HepG2 (cell line): Measurements from ENCODE around the gene CEBPE. TPM values are rescaled to one million over a fixed set of nuclear protein-coding genes. Genes with fewer than 3 reads are reported as not detected.

Experiments used
- GTF2F1 ChIP-seq: fragments of 150-350 bp; IDR thresholded peaks from 2 replicates; pipeline ENCODE4 v1.6.1; 2014; ENCODE audit warnings: low read length
- HHEX ChIP-seq: IDR thresholded peaks from 2 replicates; pipeline ENCODE4 v1.6.1; 2016; ENCODE audit warnings: control low read depth
- MAF1 ChIP-seq: sonication (generic); formaldehyde crosslinking; IDR thresholded peaks from 2 replicates; pipeline ENCODE4 v1.5.0; 2020; ENCODE audit warnings: missing genetic modification reagents, borderline replicate concordance
- MTA1 ChIP-seq: sonication (generic); formaldehyde crosslinking; IDR thresholded peaks from 2 replicates; pipeline ENCODE4 v1.4.0; 2020; ENCODE audit warnings: missing genetic modification reagents, mild to moderate bottlenecking, borderline replicate concordance
- NFE2L2 ChIP-seq: fragments of 150-350 bp; IDR thresholded peaks from 2 replicates; pipeline ENCODE4 v1.6.1; 2014; ENCODE audit warnings: low read length
- NR2F2 ChIP-seq: IDR thresholded peaks from 2 replicates; pipeline ENCODE4 v1.6.1; 2012; ENCODE audit warnings: low read depth, inconsistent platforms, borderline replicate concordance
- RARA ChIP-seq: IDR thresholded peaks from 2 replicates; pipeline ENCODE4 v1.6.1; 2016; ENCODE audit warnings: missing genetic modification reagents, missing compliant biosample characterization
- SETDB1 ChIP-seq: sonication (generic); formaldehyde crosslinking; IDR thresholded peaks from 2 replicates; pipeline ENCODE4 v1.5.1; 2020; ENCODE audit warnings: missing genetic modification reagents, mild to moderate bottlenecking, borderline replicate concordance
- SIN3B ChIP-seq: fragments of 150-350 bp; IDR thresholded peaks from 2 replicates; pipeline ENCODE4 v1.6.1; 2014; ENCODE audit warnings: low read length
- SP5 ChIP-seq: IDR thresholded peaks from 2 replicates; pipeline ENCODE4 v1.6.1; 2016; ENCODE audit warnings: low read depth, borderline replicate concordance
- SRSF4 ChIP-seq: fragments of 200-400 bp; formaldehyde crosslinking; IDR thresholded peaks from one replicate; pipeline ENCODE4 v1.6.1; 2018; ENCODE audit warnings: mild to moderate bottlenecking, low read depth, low read length, moderate library complexity; ENCODE audit not compliant: poor library complexity, severe bottlenecking
- U2AF1 ChIP-seq: fragments of 200-400 bp; formaldehyde crosslinking; optimal IDR thresholded peaks from 2 replicates; pipeline ENCODE3; 2017; ENCODE audit warnings: mild to moderate bottlenecking, low read depth, low read length
- ZBTB21 ChIP-seq: sonication (generic); formaldehyde crosslinking; IDR thresholded peaks from 2 replicates; pipeline ENCODE4 v1.4.0; 2020; ENCODE audit warnings: missing genetic modification reagents
- ZBTB38 ChIP-seq: sonication (generic); formaldehyde crosslinking; IDR thresholded peaks from 2 replicates; pipeline ENCODE4 v1.5.1; 2020; ENCODE audit warnings: mild to moderate bottlenecking, missing genetic modification reagents
- ZGPAT ChIP-seq: IDR thresholded peaks from 2 replicates; pipeline ENCODE4 v1.6.1; 2016; ENCODE audit warnings: mild to moderate bottlenecking
- ZKSCAN8 ChIP-seq: IDR thresholded peaks from 2 replicates; pipeline ENCODE4 v1.6.1; 2016; ENCODE audit warnings: borderline replicate concordance, missing genetic modification reagents, missing compliant biosample characterization
- ZNF142 ChIP-seq: sonication (generic); formaldehyde crosslinking; IDR thresholded peaks from 2 replicates; pipeline ENCODE4 v1.4.0; 2020; ENCODE audit warnings: missing genetic modification reagents
- ZNF33B ChIP-seq: sonication (generic); formaldehyde crosslinking; IDR thresholded peaks from 2 replicates; pipeline ENCODE4 v1.5.1; 2020; ENCODE audit warnings: mild to moderate bottlenecking, missing genetic modification reagents
- ZNF501 ChIP-seq: sonication (generic); formaldehyde crosslinking; IDR thresholded peaks from 2 replicates; pipeline ENCODE4 v1.5.1; 2020; ENCODE audit warnings: mild to moderate bottlenecking, moderate library complexity, missing genetic modification reagents
- ZNF567 ChIP-seq: sonication (generic); formaldehyde crosslinking; IDR thresholded peaks from 2 replicates; pipeline ENCODE4 v1.8.1; 2023; ENCODE audit warnings: mild to moderate bottlenecking, missing genetic modification reagents, borderline replicate concordance
- ZNF703 ChIP-seq: sonication (generic); formaldehyde crosslinking; IDR thresholded peaks from 2 replicates; pipeline ENCODE4 v1.5.1; 2020; ENCODE audit warnings: missing genetic modification reagents, mild to moderate bottlenecking, moderate library complexity, borderline replicate concordance
- ZNF713 ChIP-seq: sonication (generic); formaldehyde crosslinking; IDR thresholded peaks from 2 replicates; pipeline ENCODE4 v1.4.0; 2020; ENCODE audit warnings: mild to moderate bottlenecking, missing genetic modification reagents
- ZNF75D ChIP-seq: sonication (generic); formaldehyde crosslinking; IDR thresholded peaks from 2 replicates; pipeline ENCODE4 v1.8.1; 2023; ENCODE audit warnings: missing genetic modification reagents, mild to moderate bottlenecking, borderline replicate concordance
- polyA plus RNA-seq, 8 experiments: library from polyadenylated mRNA; depleted of rRNA in 3 of 8; stranded (reverse) in 7 of 8; unstranded in 1 of 8; fragments of >200 nt; fragmentation: Illumina TruSeq in 4 of 8; extraction: Trizol in 4 of 8; gene quantifications; 2 replicates each; pipeline versions ENCODE4 v1.2.1 to v1.2.3, GENCODE V29; 2011 to 2016; ENCODE audit warnings: low read depth in 4 of 8, missing spikeins in 1 of 8, mixed read lengths in 1 of 8; ENCODE audit not compliant: insufficient read depth in 1 of 8
- total RNA-seq, 5 experiments: library from RNA; depleted of rRNA; stranded (reverse); fragments of >200 nt; fragmentation: Illumina TruSeq; extraction: Trizol; gene quantifications; 2 replicates each; pipeline ENCODE4 v1.2.3, GENCODE V29; 2016; ENCODE audit warnings: low read depth in 1 of 5

The CEBPE gene
- total and polyA plus RNA-seq, 2 of the 13 experiments (the other 11 are each of a cell fraction or from before 2014, with no cell fraction given), result 0.09 to 0.11 TPM

GRCh38 chr14:23095196-23096108, 23.6 kb downstream of the CEBPE start, which contains the start of gene C14orf119 (continued):
- TF ChIP-seq ZNF703 (CRISPR knock-in tag), result no peak
- peak; percentile 66; the same call in 1 of the 2 replicates for TF ChIP-seq SIN3B
- TF ChIP-seq ZNF33B (CRISPR knock-in tag), result peak; percentile 62; the same call in 1 of the 2 replicates
- TF ChIP-seq ZNF75D (CRISPR knock-in tag), result 0 out of 2 replicates have a peak, but pooled peaks have one; percentile 40
- TF ChIP-seq U2AF1, result no peak
- TF ChIP-seq SRSF4, result no peak
- TF ChIP-seq MAF1 (CRISPR knock-in tag), result peak; percentile 64
- peak; percentile 49; the same call in 1 of the 2 replicates for TF ChIP-seq ZKSCAN8
- peak; percentile 94; the same call in 1 of the 2 replicates for TF ChIP-seq ZNF567 (CRISPR knock-in tag)
- peak; percentile 48; the same call in 1 of the 2 replicates for TF ChIP-seq HHEX (CRISPR knock-in tag)
- peak; percentile 96 for TF ChIP-seq ZNF501
- peak; percentile 29; the same call in 1 of the 2 replicates for TF ChIP-seq NFE2L2
- 0 out of 2 replicates have a peak, but pooled peaks have one; percentile 41 for TF ChIP-seq RARA (CRISPR knock-in tag)
- TF ChIP-seq ZBTB21 (CRISPR knock-in tag), result peak; percentile 69
- TF ChIP-seq NR2F2, result no peak
- TF ChIP-seq ZBTB38 (CRISPR knock-in tag), result peak; percentile 84
- peak; percentile 45 for TF ChIP-seq ZGPAT (CRISPR knock-in tag)
- peak; percentile 87; the same call in 1 of the 2 replicates for TF ChIP-seq ZNF713 (CRISPR knock-in tag)
- no peak for TF ChIP-seq SETDB1 (CRISPR knock-in tag)
- peak; percentile 66; the same call in 1 of the 2 replicates for TF ChIP-seq SP5
- TF ChIP-seq MTA1 (CRISPR knock-in tag), result no peak
- no peak; the same call in 1 of the 2 replicates for TF ChIP-seq ZNF142 (CRISPR knock-in tag)
- TF ChIP-seq GTF2F1, result 0 out of 2 replicates have a peak, but pooled peaks have one; percentile 38
